ENCODE measurements around the gene C5orf58. TPM values are rescaled to one million over a fixed set of nuclear protein-coding genes. Genes with fewer than 3 reads are reported as not detected.
A peak's percentile ranks its signal among the peaks of the same experiment; 100 is the strongest.

Gene C5orf58
- total RNA-seq, 1 donor from 2014 or later = not detected

GRCh38 chr5:170263906-170264305, 31.1 kb downstream of the C5orf58 start:
- no peaks in the 10 kb centered on the region for H3K9me3 ChIP-seq
- H3K27me3 ChIP-seq = no peaks in the 10 kb centered on the region
- intact Hi-C loops (cut with DNase I) = loop anchor here (10.0 kb wide), 1 partner anchor 161 kb away; no protein-coding TSS in a partner anchor
- peaks cover 24% of the 10 kb centered on the region for H3K4me1 ChIP-seq
- H3K36me3 ChIP-seq = no peaks in the 10 kb centered on the region
- H3K27ac ChIP-seq = no peak overlapping the region
- TF ChIP-seq POLR2A (IDR thresholded peaks at IDR 0.05) (no peak), CTCF (IDR thresholded peaks at IDR 0.05) (no peak), POLR2AphosphoS5 (IDR thresholded peaks at IDR 0.05; ENCODE audit: insufficient read depth in 1 of 2, low read depth in 1 of 2) (no peak)
- no peak for DNase-seq (ENCODE audit: extremely low spot score in 2 of 2)
- no peak overlapping the region for H3K4me3 ChIP-seq

DNA sequence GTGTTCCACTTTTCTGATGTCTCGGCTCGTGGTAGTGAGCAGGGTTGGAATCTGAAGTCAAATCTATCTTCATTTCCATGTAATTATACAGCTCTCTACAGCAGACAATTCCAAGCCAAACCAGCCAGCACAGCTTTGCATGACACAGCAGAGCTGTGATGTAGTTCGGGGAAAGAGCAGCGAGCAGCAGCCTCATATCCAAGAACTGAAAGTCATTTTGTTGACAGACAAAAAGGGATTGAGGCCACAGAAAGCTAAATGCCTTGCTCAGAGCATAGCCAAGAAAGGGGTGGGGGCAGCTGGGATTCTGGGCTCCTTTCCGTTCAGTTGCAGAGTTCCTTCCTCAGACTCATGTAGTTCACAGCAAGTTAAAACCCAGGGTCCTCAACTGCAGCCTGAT, 32.7 kb downstream of the C5orf58 start:
- Histone ChIP-seq H3K9me3 (no peaks in the 10 kb centered on the region), H3K4me3 (no peak overlapping the region), H3K36me3 (no peaks in the 10 kb centered on the region), H3K27ac (peak overlapping the region; percentile 57), H3K27me3 (no peaks in the 10 kb centered on the region), H3K4me1 (peaks cover 25% of the 10 kb centered on the region)
- TF ChIP-seq POLR2A (IDR thresholded peaks at IDR 0.05) (peak in 1 of 2 donors; percentile 14), CTCF (IDR thresholded peaks at IDR 0.05) (no peak), POLR2AphosphoS5 (IDR thresholded peaks at IDR 0.05; ENCODE audit: insufficient read depth in 1 of 2, low read depth in 1 of 2) (peak in 1 of 2 donors; percentile 27)
- DNase-seq (ENCODE audit: extremely low spot score in 2 of 2) = peak in 1 of 2 donors; percentile 92
- intact Hi-C loops (cut with DNase I) = loop anchor here (5.0 to 10.0 kb wide), 2 partner anchors 38 to 159 kb away; no protein-coding TSS in a partner anchor

DNA sequence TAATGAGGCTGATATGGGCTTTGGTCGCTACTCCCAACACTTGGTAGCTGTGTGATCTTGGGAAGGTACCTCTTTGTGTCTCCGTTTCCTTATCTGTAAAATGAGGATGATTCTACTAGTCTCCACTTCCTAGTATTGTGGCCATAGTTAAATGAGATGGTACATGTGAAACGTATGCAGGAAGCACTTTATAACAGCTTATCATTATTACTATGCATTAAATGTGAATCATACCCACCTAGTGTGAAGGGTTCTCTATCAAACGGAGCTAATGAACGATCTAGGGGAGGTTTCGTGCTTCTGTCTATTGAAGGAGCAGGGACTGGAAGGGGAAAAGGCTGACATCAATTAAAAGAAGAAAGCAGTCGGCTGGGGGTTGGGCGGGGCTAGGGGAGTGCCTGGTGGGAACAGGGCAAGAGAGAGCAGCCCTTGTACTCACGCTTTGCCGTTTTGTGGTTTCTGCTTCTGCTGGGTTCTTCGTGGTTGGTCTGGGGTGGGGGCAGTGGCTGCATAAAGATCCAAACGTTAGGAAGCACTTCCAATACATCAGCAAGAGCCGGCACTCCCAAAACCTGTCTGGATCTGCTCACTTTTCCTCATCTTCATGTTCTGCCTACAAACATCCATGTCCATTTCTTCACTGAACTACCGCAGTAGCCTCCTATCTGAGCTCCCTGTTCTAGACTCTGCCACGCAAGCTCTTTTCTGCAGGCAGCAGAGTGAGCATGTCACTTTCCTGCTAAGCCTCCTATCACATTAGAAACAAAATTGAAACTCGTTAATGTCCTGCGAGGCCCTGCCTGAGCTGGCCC, 34.0 kb downstream of the C5orf58 start:
- TF ChIP-seq CTCF (IDR thresholded peaks at IDR 0.05) = no peak

DNA sequence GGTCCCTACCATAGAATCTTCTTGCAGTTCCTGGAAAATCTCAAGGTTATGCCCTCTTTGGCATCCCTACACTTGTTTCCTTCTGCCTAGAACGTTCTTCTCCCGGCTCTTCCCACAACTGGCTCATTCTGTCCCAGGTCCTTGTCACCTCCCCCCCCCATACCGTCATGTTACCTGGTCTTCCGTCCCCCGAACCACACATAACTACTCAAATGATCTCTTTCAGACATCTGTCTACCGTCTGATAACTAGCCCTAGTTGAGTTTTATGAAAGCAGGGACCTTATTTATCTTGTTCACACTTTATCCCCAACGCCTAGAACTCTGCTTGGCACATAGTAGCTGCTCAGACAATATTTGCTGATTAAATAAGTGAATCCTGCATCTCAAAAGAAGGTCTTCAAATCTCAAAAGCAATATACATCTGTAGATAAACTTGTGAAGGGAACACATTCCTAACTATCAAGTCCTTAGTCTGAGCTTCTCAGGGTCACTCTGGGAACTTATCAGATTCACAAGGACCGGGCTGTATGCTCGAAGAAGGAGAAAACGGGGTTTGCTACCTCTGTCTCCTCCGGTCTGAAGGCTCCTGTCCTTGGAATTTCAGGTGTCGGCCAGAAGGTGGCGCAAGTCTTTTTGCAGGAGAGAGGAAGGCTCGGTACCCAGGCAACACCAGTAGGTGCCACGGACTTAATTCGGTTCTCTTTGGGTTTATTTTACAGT, 34.8 kb downstream of the C5orf58 start:
- DNase-seq (ENCODE audit: extremely low spot score in 2 of 2) = peak in 1 of 2 donors; percentile 60
- Histone ChIP-seq H3K27me3 (no peaks in the 10 kb centered on the region), H3K4me1 (peaks cover 25% of the 10 kb centered on the region), H3K36me3 (no peaks in the 10 kb centered on the region), H3K4me3 (no peak overlapping the region), H3K27ac (peak overlapping the region; percentile 58), H3K9me3 (no peaks in the 10 kb centered on the region)
- intact Hi-C loops (cut with DNase I) = loop anchor here (5.0 to 10.0 kb wide), 2 partner anchors 40 to 157 kb away; no protein-coding TSS in a partner anchor
- no peak for TF ChIP-seq POLR2A (IDR thresholded peaks at IDR 0.05)
- TF ChIP-seq POLR2AphosphoS5 (IDR thresholded peaks at IDR 0.05; ENCODE audit: insufficient read depth in 1 of 2, low read depth in 1 of 2) = peak in 1 of 2 donors; percentile 28
- TF ChIP-seq CTCF (IDR thresholded peaks at IDR 0.05) = peak; percentile 25 to 82 (median 77)

More for the DNA sequence above, 34.0 kb downstream of the C5orf58 start:
- Histone ChIP-seq H3K4me3 (no peak overlapping the region), H3K36me3 (no peaks in the 10 kb centered on the region), H3K27ac (peak overlapping the region; percentile 58), H3K4me1 (peaks cover 25% of the 10 kb centered on the region), H3K9me3 (no peaks in the 10 kb centered on the region), H3K27me3 (no peaks in the 10 kb centered on the region)
- intact Hi-C loops (cut with DNase I) = loop anchor here (5.0 to 10.0 kb wide), 2 partner anchors 39 to 158 kb away; no protein-coding TSS in a partner anchor
- DNase-seq (ENCODE audit: extremely low spot score in 2 of 2) = peak in 1 of 2 donors; percentile 83

All from vagina (tissue), 2 donors.